Fibroblast of pulmonary artery (primary cell): ENCODE measurements around the gene ATF4.

Source experiments
- DNase-seq: peaks from one replicate; pipeline ENCODE4 v3.0.0-alpha.2; 2010; ENCODE audit warnings: low read depth
- H3K4me3 ChIP-seq: replicated peaks from 2 replicates; pipeline ENCODE4 v1.5.1; 2011; ENCODE audit warnings: low read depth, mild to moderate bottlenecking, control low read depth, low read length, moderate library complexity
- TF ChIP-seq, protein P1 (sequence below): IDR thresholded peaks from 2 replicates; pipeline ENCODE4 v1.5.1; 2011; ENCODE audit warnings: mild to moderate bottlenecking, control low read depth, low read length, inconsistent platforms; ENCODE audit errors: missing control alignments

ATF4 gene

DNA sequence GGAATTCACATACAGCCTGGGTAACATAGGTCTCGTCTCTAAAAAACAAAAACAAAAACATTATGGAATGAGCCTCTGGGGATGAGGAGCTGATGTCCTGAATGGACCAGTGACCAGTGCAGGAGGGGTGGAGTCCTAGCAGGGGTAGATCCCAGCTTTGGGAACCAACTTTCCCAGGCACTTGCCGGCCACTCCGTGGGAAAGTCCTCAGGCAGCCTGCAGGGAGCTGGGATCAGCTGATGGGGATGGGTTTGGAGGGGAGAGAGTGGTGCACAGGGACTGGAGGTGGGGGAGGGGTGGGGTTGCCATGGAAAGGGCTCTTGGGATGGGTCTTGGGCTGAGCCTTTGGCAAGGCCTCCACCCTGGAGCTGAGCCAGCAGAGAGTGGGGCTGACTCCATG lies 44.5 kb upstream of the ATF4 start:
- TF ChIP-seq, protein P1, sequence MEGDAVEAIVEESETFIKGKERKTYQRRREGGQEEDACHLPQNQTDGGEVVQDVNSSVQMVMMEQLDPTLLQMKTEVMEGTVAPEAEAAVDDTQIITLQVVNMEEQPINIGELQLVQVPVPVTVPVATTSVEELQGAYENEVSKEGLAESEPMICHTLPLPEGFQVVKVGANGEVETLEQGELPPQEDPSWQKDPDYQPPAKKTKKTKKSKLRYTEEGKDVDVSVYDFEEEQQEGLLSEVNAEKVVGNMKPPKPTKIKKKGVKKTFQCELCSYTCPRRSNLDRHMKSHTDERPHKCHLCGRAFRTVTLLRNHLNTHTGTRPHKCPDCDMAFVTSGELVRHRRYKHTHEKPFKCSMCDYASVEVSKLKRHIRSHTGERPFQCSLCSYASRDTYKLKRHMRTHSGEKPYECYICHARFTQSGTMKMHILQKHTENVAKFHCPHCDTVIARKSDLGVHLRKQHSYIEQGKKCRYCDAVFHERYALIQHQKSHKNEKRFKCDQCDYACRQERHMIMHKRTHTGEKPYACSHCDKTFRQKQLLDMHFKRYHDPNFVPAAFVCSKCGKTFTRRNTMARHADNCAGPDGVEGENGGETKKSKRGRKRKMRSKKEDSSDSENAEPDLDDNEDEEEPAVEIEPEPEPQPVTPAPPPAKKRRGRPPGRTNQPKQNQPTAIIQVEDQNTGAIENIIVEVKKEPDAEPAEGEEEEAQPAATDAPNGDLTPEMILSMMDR: no peak
- H3K4me3 ChIP-seq: no peak overlapping the region
- no peak for DNase-seq

GRCh38 chr22:39476664-39477063 lies 43.7 kb upstream of the ATF4 start:
- DNase-seq: no peak
- TF ChIP-seq, protein P1: no peak
- H3K4me3 ChIP-seq: no peak overlapping the region

DNA sequence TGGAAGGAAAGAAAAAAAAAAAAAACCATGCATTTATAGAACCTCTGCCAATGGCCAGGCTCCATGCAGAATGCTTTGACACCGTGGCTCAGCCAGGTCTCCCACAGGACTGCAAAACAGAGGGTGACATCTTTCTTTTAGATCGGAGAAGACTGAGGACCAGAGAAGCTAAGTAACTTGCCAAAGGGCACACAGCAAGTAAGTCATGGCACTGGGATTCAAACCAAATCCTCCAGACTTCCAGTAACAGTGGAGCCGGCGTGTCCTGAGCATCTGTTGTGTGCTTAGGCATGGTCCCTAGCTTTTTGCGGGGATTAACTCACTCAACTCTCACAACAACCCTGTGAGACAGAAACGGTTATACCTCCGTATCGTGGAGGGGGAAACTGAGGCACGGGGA lies 42.8 kb upstream of the ATF4 start:
- H3K4me3 ChIP-seq: no peak overlapping the region
- no peak for DNase-seq
- TF ChIP-seq, protein P1: no peak

DNA sequence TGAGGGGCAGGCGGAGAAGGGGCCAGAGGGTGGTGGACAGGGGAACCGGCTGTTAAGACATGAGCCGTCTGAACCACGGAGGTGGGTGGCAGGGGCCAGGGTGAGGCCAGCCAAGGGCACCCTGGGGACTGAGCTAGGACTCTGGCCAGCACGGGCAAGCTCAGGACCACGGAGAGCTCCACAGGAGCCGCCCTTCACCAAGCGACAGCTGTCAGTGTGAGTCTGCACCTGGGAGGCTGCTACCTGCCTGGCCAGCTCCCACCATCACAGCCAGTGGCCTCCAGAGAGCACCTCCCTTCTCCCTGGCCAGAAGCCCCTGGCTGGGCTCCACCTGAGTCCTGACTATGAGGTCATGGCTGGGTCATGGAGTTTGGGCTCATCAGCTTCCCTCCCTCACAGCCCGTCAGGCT lies 41.9 kb upstream of the ATF4 start:
- TF ChIP-seq, protein P1: no peak
- H3K4me3 ChIP-seq: no peak overlapping the region
- DNase-seq: no peak

- TF ChIP-seq, protein P1: no peak
These were observed 41.1 kb upstream of the ATF4 start for GRCh38 chr22:39479254-39479653.

DNA sequence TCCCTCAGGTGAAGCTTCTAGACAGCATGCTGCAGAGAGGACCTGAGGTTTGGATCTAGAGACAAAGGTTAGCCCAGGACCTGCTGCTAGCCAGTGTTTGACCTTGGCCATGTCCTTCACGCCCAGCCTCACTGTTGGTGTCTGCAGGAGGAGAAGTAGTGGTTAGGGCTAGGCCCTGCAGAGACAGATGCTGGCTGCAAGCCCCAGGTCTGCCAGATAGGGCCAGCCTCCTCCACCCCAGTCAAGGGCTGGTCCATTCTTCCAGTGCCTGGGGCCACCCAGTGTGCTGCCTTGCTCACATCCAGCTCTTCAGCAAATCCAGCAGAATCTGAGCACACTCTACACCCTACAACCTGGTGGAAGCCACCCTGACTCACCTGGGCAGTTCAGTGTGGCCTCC lies 39.8 kb upstream of the ATF4 start:
- no peak overlapping the region for H3K4me3 ChIP-seq
- TF ChIP-seq, protein P1: no peak
- no peak for DNase-seq

More at GRCh38 chr22:39479254-39479653, 41.1 kb upstream of the ATF4 start:
- H3K4me3 ChIP-seq: no peak overlapping the region
- no peak for DNase-seq

GRCh38 chr22:39481054-39481453 lies 39.3 kb upstream of the ATF4 start:
- no peak for DNase-seq
- H3K4me3 ChIP-seq: no peak overlapping the region
- TF ChIP-seq, protein P1: no peak
